HEK293T (cell line): ENCODE results near the gene CHD5.

Experiments
- CTCF ChIA-PET: fragments of 350-600 bp; formaldehyde crosslinking; extraction: SDS; loops from one replicate; lab custom pipeline; 2021; ENCODE audit warnings: antibody characterized with exemption, inconsistent platforms; lab: Yijun Ruan, JAX
- POLR2A ChIA-PET: fragments of 350-600 bp; formaldehyde crosslinking; extraction: SDS; loops from one replicate; lab custom pipeline; 2020; ENCODE audit warnings: antibody characterized with exemption, inconsistent platforms; lab: Yijun Ruan, JAX
- DNase-seq: peaks from one replicate; pipeline ENCODE4 v3.0.0; 2012; ENCODE audit warnings: mixed read lengths; ENCODE audit errors: extremely low spot score
- ARNT ChIP-seq: fragments of 450-650 bp; IDR thresholded peaks from 2 replicates; pipeline ENCODE4 v1.6.1; 2017; ENCODE audit warnings: mild to moderate bottlenecking
- BHLHE40 ChIP-seq: fragments of 450-650 bp; IDR thresholded peaks from 2 replicates; pipeline ENCODE4 v1.6.1; 2016; ENCODE audit warnings: mild to moderate bottlenecking, moderate library complexity, borderline replicate concordance
- CTBP1 ChIP-seq: fragments of 450-650 bp; IDR thresholded peaks from 2 replicates; pipeline ENCODE4 v1.6.1; 2016; ENCODE audit warnings: borderline replicate concordance
- ELF4 ChIP-seq: fragments of 450-650 bp; IDR thresholded peaks from 2 replicates; pipeline ENCODE4 v1.6.1; 2017; ENCODE audit warnings: antibody characterized with exemption
- FOXA1 ChIP-seq: fragments of 450-650 bp; IDR thresholded peaks from 2 replicates; pipeline ENCODE4 v1.6.1; 2016; ENCODE audit warnings: mild to moderate bottlenecking
- FOXK2 ChIP-seq: fragments of 450-650 bp; IDR thresholded peaks from 2 replicates; pipeline ENCODE4 v1.6.1; 2016; ENCODE audit warnings: mild to moderate bottlenecking
- FOXM1 ChIP-seq: fragments of 450-650 bp; IDR thresholded peaks from 2 replicates; pipeline ENCODE4 v1.6.1; 2017; ENCODE audit warnings: mild to moderate bottlenecking, borderline replicate concordance
- HDGF ChIP-seq: fragments of 450-650 bp; IDR thresholded peaks from 2 replicates; pipeline ENCODE4 v1.6.1; 2017; ENCODE audit warnings: antibody characterized with exemption, borderline replicate concordance
- L3MBTL2 ChIP-seq: fragments of 450-650 bp; conservative IDR thresholded peaks from 2 replicates; pipeline ENCODE4 v1.6.1; 2016; ENCODE audit warnings: mild to moderate bottlenecking
- LEF1 ChIP-seq: fragments of 450-650 bp; IDR thresholded peaks from 2 replicates; pipeline ENCODE4 v1.6.1; 2017; ENCODE audit warnings: mild to moderate bottlenecking, borderline replicate concordance
- NFRKB ChIP-seq: fragments of 450-650 bp; IDR thresholded peaks from 2 replicates; pipeline ENCODE4 v1.6.1; 2016; ENCODE audit warnings: mild to moderate bottlenecking, moderate library complexity
- SP1 ChIP-seq: fragments of 450-650 bp; IDR thresholded peaks from 2 replicates; pipeline ENCODE4 v1.6.1; 2017
- SUZ12 ChIP-seq: fragments of 450-650 bp; IDR thresholded peaks from 2 replicates; pipeline ENCODE4 v1.6.1; 2016; ENCODE audit warnings: mild to moderate bottlenecking
- TARDBP ChIP-seq: fragments of 450-650 bp; IDR thresholded peaks from 2 replicates; pipeline ENCODE4 v1.6.1; 2016
- ZNF384 ChIP-seq: fragments of 450-650 bp; IDR thresholded peaks from 2 replicates; pipeline ENCODE4 v1.6.1; 2016
- TF ChIP-seq, protein P1 (sequence below): fragments of 450-650 bp; IDR thresholded peaks from 2 replicates; pipeline ENCODE4 v1.6.1; 2016

CHD5 gene

DNA sequence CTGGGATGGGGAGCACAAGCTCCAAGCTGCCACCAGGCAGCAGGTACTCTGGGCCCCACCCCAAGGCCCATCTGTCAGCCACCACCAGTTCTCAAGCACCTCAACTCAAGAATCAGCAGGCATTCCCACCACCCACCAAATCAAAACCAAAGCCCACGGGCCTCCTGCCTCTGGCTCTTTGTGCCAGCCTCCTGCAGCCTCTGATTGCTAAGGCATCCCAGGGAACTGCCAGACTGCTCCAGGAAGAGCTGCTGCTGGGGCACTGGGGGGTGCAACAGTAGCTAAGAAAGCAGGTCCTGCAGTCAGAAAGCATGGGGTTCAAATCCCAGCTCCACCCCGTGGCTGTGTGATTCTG, 34.7 kb downstream of the CHD5 start:
- POLR2A ChIA-PET, result no interaction called here
- CTCF ChIA-PET, result interaction anchor here (1.6 kb wide), 1 partner anchor 59 kb away, joined by 3 read pairs; no protein-coding TSS in a partner anchor
- no peak for DNase-seq
- no peak for TF ChIP-seq LEF1
- no peak for TF ChIP-seq TARDBP
- no peak for TF ChIP-seq SUZ12
- no peak for TF ChIP-seq FOXK2
- no peak for TF ChIP-seq SP1
- TF ChIP-seq, protein P1, sequence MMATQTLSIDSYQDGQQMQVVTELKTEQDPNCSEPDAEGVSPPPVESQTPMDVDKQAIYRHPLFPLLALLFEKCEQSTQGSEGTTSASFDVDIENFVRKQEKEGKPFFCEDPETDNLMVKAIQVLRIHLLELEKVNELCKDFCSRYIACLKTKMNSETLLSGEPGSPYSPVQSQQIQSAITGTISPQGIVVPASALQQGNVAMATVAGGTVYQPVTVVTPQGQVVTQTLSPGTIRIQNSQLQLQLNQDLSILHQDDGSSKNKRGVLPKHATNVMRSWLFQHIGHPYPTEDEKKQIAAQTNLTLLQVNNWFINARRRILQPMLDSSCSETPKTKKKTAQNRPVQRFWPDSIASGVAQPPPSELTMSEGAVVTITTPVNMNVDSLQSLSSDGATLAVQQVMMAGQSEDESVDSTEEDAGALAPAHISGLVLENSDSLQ, result no peak
- no peak for TF ChIP-seq BHLHE40
- TF ChIP-seq ZNF384, result no peak
- no peak for TF ChIP-seq FOXA1
- TF ChIP-seq CTBP1, result no peak
- TF ChIP-seq FOXM1, result no peak
- TF ChIP-seq ARNT, result no peak
- no peak for TF ChIP-seq HDGF
- no peak for TF ChIP-seq ELF4
- TF ChIP-seq L3MBTL2, result no peak

DNA sequence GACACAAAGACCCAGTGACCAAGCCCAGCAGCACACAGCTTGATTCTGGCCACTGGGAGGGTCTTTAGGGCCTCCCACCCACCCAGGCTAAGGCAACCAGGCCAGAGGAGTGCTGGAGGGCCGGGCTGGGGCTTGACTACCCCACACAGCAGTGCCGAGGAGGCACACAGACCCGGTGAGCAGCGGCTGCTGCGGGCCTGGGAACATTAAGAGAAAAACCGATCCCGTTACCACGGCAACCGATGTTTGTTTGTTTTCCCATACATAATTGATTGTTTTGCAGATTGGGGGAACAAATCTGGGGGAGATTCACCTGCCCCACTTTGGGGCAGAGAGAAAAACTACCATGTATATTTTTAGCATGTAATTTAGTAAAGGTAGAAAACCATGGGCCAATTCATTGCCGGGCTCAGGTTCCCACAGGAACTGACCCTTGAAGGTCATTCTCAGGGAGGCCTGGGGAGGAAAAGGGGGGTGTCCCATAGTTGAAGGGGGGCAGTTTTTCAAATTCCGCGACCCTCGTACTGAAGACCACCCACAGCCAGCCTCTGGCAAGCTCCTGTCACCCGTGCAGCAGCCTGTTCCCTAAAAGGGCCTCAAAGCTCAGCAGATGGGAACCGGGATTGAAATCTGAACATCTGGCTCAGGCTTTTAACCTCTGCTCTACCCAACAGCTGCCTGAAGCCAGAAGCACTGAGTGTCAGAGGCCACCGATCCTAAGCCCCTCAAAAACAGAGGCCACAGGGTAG, 35.3 kb downstream of the CHD5 start:
- no peak for DNase-seq
- POLR2A ChIA-PET, result no interaction called here
- no peak for TF ChIP-seq NFRKB
- CTCF ChIA-PET, result interaction anchor here (1.6 kb wide), 1 partner anchor 60 kb away, joined by 3 read pairs; no protein-coding TSS in a partner anchor

- no peak for TF ChIP-seq FOXA1
- no peak for TF ChIP-seq FOXM1
- no peak for TF ChIP-seq ARNT
- no peak for TF ChIP-seq ZNF384
- no peak for TF ChIP-seq SUZ12
- no peak for TF ChIP-seq LEF1
- TF ChIP-seq L3MBTL2, result no peak
- TF ChIP-seq SP1, result no peak
- no peak for TF ChIP-seq BHLHE40
- TF ChIP-seq NFRKB, result no peak
- TF ChIP-seq TARDBP, result no peak
- TF ChIP-seq HDGF, result no peak
- TF ChIP-seq, protein P1, result no peak
- TF ChIP-seq FOXK2, result no peak
- TF ChIP-seq CTBP1, result no peak
- TF ChIP-seq ELF4, result no peak
- no peak for DNase-seq
- ChIA-PET CTCF (no interaction called here), POLR2A (interaction anchor here (1.4 kb wide), 1 partner anchor 14 kb away, joined by 4 read pairs; no protein-coding TSS in a partner anchor)
Observed at GRCh38 chr1:6144175-6144574, 35.9 kb downstream of the CHD5 start.

DNA sequence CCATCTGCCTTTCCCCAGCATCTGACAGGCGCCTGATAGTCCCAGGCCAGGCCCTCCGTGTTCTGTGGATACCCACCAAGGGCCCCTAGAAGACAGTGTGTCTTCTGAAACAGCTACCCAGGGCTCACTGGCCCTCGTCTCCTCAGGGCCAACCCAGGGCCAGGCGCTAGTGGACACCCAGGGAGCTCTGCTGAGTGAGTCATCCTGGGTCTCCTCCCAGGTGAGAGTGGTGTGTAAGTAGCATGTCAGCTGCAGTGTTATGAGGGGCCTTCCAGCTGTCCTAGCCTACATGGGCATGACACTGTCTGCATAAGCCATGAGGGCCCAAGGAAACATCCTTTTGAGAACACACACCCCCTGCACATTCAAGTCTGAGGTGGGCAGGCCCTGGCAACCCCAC, 36.7 kb downstream of the CHD5 start:
- TF ChIP-seq L3MBTL2 (no peak), NFRKB (no peak), SP1 (no peak), FOXK2 (no peak)
- TF ChIP-seq, protein P1, result no peak
- ChIA-PET POLR2A (interaction anchor here (1.4 kb wide), 1 partner anchor 13 kb away, joined by 4 read pairs; no protein-coding TSS in a partner anchor), CTCF (no interaction called here)
- no peak for DNase-seq

DNA sequence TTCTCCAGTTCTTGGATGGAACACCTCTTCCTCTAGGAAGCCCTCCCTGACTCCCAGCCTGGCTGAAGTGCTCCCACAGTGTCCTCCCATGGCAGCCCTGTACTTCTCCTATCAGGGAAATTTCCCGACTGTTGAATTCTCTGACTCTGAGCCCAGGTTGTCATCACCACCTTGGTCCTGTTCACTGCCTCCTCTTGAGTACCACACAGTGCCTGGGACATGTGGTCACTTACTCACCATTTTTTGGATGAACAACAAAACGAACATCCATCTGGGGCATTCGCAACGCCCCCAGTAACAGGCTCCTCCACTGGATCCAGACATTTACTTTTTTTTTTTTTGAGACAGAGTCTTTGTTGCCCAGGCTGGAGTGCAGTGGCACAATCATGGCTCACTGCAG, 37.4 kb downstream of the CHD5 start:
- CTCF ChIA-PET, result no interaction called here
- POLR2A ChIA-PET, result interaction anchor here (1.4 kb wide), 1 partner anchor 12 kb away, joined by 4 read pairs; no protein-coding TSS in a partner anchor
- DNase-seq, result no peak
- TF ChIP-seq BHLHE40 (no peak), ELF4 (no peak), FOXA1 (no peak), SP1 (no peak), HDGF (no peak), LEF1 (no peak), ARNT (no peak), CTBP1 (no peak), ZNF384 (no peak), FOXK2 (no peak), NFRKB (no peak), TARDBP (no peak), L3MBTL2 (no peak), SUZ12 (no peak), FOXM1 (no peak)
- TF ChIP-seq, protein P1, result no peak
